Fibroblast of lung (primary cell): Measurements from ENCODE around the gene CCZ1.
"Not testable (repeated sequence)": the region's sequence is repeated elsewhere in the genome, so short reads cannot be mapped to it uniquely, and the experiment has no call there.

ENCODE experiments used
- CTCF ChIP-seq, 2 donors: IDR thresholded peaks in 1 of 2; conservative IDR thresholded peaks in 1 of 2; 1 replicate in 1 of 2; 2 replicates in 1 of 2; pipeline ENCODE4 v1.5.1; 2011 to 2012; ENCODE audit warnings: low read length in 2 of 2, control low read depth in 1 of 2, inconsistent platforms in 1 of 2, low read depth in 1 of 2, mild to moderate bottlenecking in 1 of 2
- EZH2 ChIP-seq: IDR thresholded peaks from 2 replicates; pipeline ENCODE4 v1.5.1; 2012; ENCODE audit warnings: low read length, control low read depth, mild to moderate bottlenecking; ENCODE audit errors: missing control alignments

- not testable (repeated sequence) for TF ChIP-seq CTCF (conservative IDR thresholded peaks at IDR 0.05 in 1 of 2, IDR thresholded peaks at IDR 0.05 in 1 of 2; ENCODE audit: low read depth in 1 of 2, low read length in 2 of 2); EZH2
Measured at GRCh38 chr7:5903002-5903401, 4.5 kb downstream of the CCZ1 start.
